Measurements from ENCODE around the gene TOLLIP.

DNA sequence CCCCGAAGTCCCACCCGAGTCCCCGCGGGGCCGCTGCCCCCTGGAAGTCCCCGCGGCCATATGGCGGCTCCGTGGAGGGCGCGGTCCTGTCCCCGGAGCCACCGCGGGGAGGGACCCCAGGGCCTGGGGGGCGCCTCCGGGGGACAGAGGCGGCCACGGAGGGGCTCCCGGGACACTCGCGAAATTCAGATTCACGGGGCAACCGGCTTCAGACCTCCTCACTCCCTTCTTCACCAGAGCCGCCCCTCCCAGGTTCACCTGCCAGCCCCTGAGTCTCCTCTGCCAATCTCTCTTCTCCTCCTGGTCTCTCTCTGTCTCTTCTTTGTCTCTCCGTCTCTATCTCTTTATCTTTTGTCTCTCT, 28.2 kb upstream of the TOLLIP start:
- TF ChIP-seq POLR2A (IDR thresholded peaks at IDR 0.05), result no peak
- TF ChIP-seq, protein P1, sequence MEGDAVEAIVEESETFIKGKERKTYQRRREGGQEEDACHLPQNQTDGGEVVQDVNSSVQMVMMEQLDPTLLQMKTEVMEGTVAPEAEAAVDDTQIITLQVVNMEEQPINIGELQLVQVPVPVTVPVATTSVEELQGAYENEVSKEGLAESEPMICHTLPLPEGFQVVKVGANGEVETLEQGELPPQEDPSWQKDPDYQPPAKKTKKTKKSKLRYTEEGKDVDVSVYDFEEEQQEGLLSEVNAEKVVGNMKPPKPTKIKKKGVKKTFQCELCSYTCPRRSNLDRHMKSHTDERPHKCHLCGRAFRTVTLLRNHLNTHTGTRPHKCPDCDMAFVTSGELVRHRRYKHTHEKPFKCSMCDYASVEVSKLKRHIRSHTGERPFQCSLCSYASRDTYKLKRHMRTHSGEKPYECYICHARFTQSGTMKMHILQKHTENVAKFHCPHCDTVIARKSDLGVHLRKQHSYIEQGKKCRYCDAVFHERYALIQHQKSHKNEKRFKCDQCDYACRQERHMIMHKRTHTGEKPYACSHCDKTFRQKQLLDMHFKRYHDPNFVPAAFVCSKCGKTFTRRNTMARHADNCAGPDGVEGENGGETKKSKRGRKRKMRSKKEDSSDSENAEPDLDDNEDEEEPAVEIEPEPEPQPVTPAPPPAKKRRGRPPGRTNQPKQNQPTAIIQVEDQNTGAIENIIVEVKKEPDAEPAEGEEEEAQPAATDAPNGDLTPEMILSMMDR (IDR thresholded peaks at IDR 0.05 in 4 of 5, conservative IDR thresholded peaks at IDR 0.05 in 1 of 5), result no peak
